ENCODE data around the gene SAMHD1.
A peak's percentile ranks its signal among the peaks of the same experiment; 100 is the strongest.
"Not testable (repeated sequence)": the region's sequence is repeated elsewhere in the genome, so short reads cannot be mapped to it uniquely, and the experiment has no call there.

SAMHD1 gene

DNA sequence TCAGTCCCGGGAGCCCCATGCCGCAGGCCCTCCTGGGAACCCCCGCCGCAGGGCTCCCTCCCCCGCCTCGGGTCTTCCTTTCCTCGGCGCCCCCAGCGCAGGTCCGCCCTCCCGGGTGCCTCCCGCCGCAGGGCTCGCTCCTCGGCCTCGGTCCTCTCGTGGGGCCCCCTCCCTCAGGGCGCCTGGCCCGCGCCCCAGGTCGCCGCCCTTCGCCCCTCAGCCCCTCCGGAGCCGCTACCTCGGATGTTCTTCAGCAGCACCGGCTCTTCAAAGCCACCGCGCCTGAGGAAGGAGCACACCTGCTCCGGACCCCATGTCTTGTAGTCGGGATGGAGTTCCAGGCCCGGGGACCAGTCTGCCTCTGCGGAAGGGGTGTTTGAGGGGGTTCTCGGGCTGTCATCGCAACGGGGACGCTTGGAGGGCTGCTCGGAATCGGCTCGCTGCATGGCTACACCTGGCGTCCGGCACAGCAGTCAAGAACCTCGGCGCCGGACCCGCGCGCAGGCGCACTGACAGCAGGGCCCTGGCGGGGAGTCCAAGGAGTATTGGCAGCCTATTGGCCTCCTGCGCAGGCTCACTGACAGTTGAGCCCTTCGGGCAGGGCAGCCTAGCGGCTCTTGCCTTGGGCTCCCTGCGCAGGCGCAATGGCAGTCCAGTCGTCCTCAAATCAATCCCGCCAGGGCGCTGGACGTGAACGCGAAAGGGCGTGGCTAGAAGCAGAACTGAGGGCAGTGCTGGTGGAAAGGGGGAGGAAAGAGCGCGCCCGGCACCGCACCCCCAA, at the start of gene SAMHD1:
SAMHD1 (minus strand) TSS at position 511 of the 781 bp plus-strand sequence; CDS start at position 446, 65 bp downstream.
- peak; percentile 63 to 90 (median 70) for DNase-seq (ENCODE audit: low read depth in 4 of 4, low spot score in 1 of 4)

DNA sequence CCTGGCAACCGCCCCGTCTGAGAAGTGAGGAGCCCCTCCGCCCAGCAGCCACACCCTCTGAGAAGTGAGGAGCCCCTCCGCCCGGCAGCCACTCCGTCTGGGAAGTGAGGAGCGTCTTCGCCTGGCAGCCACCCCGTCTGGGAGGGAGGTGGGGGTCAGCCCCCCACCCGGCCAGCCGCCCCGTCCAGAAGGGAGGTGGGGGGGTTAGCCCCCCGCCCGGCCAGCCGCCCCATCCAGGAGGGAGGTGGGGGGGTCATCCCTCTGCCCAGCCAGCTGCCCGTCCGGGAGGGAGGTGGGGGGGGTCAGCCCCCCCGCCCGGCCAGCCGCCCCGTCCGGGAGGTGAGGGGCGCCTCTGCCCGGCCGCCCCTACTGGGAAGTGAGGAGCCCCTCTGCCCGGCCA, 48.7 kb upstream of the SAMHD1 start:
- DNase-seq (ENCODE audit: low read depth in 4 of 4, low spot score in 1 of 4): not testable (repeated sequence)

DNA sequence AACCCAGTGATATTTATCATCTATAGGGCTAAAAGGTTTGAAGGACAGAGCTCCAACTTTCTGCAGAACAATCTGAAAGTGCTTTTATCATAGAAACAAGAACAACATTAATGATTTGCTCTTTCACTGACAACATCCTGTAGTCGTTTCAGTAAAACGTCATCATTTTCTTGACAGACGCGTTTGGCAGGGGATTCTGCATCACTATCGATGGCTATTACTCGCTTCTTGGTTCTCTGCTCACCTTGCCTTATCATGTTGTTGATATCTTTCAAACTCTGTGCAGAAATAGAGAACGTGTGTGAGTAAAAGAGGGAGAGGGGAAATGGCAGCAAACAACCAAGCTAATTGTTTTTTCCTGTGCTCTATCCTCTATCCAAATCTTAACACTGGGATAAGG, 47.1 kb upstream of the SAMHD1 start:
- DNase-seq (ENCODE audit: low read depth in 4 of 4, low spot score in 1 of 4): no peak

DNA sequence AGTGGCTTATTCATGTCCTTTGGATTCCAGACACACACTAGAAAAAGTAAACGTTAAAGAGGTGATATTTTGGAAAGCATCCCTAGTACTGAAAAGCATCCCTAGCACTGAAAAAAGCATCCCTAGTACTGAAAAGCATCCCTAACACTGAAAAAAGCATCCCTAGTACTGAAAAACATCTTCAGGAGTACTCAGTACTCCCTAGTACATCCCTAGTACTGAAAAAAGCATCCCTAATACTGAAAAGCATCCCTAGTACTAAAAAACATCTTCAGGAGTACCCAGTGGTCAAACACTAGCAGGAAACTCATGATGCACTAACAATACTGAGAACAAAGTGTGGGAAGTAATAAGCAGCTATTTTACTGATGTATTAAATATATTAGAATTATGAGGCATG, 45.6 kb upstream of the SAMHD1 start:
- no peak for DNase-seq (ENCODE audit: low read depth in 4 of 4, low spot score in 1 of 4)

DNA sequence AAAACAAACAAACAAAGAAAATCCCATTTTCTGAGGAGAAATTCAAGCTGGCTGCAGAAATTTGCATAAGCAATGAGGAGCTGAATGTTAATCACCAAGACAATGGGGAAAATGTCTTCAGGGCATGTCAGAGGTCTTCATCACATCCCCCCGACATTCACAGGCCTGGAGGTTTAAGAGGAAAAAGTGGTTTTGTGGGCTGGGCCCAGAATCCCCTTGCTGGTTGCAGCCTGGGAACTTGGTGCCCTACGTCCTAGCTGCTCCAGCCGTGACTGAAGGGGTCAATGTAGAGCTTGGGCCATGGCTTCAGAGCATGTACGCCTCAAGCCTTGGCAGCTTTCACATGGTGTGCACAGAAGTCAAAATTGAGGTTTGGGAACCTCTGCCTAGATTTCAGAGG, 42.7 kb upstream of the SAMHD1 start:
- not testable (repeated sequence) for DNase-seq (ENCODE audit: low read depth in 4 of 4, low spot score in 1 of 4)

DNA sequence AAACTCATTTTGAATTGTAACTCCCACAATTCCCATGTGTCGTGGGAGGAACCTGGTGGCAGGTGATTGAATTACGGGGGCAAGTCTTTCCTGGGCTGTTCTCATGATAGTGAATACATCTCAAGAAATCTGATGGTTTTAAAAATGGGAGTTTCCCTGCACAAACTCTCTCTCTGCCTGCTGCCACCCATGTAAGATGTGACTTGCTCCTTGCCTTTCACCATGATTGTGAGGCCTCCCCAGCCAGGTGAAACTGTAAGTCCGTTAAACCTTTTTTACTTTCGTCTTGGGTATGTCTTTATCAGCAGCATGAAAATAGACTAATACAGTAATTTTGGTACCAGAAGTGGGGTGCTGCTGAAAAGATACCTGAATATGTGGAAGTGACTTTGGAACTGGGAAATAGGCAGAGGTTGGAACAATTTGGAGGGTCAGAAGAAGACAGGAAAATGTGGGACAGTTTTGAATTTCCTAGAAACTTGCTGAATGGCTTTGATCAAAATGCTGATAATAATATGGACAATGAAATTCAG, 41.4 kb upstream of the SAMHD1 start:
- DNase-seq (ENCODE audit: low read depth in 4 of 4, low spot score in 1 of 4): no peak

DNA sequence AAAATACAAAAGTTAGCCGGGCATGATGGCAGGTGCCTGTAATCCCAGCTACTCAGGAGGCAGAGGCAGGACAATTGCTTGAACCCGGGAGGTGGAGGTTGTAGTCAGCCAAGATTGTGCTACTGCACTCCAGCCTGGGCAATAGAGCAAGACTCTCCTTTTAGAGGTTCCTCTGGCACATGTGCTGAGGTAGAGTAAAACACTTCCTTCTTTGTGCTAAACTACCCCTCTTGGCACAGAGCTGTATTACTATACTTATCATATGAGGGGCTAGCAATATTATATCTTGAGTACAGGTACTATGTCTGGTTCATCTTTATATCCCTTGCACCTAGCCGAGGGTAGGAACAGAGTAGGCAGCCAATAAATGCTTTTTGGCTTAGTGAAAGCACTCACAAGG, 40.2 kb upstream of the SAMHD1 start:
- DNase-seq (ENCODE audit: low read depth in 4 of 4, low spot score in 1 of 4): no peak

DNA sequence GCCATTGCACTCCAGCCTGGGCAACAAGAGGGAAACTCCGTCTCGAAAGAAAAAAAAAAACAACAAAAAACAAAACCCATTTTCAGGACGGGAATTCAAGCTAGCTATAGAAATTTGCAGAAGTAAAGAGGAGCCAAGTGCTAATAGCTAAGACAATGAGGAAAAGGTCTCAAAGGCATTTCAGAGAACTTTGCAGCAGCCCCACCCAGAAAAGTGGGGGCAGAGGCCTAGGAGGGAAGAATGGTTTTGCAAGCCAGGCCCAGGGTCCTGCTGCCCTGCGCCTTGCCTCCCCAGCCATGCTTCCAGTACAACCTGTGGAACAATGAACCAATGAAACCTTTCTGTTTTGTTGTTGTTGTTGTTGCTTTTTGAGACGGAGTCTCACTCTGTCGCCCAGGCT, 38.3 kb upstream of the SAMHD1 start:
- DNase-seq (ENCODE audit: low read depth in 4 of 4, low spot score in 1 of 4): no peak

DNA sequence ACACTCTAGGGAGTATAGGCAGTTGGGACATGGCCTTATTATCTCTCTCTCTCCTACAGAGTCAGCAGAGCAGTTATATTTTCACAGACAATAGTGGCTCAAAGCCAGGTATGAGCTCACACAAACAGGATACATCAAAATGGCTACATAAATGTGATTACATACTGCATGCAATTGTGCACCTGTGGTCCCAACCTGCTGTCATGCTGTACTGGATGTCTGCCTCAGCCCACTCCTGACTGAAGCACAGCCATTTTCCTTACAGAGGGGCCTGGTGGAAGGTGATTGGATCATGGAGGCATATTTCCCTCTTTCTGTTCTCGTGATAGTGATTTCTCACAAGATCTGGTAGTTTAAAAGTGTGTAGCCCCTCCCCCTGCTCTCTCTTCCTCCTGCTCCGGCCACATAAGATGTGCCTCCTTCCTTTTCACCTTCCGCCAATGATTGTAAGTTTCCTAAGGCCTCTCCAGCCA, 37.0 kb upstream of the SAMHD1 start:
- no peak for DNase-seq (ENCODE audit: low read depth in 4 of 4, low spot score in 1 of 4)

DNA sequence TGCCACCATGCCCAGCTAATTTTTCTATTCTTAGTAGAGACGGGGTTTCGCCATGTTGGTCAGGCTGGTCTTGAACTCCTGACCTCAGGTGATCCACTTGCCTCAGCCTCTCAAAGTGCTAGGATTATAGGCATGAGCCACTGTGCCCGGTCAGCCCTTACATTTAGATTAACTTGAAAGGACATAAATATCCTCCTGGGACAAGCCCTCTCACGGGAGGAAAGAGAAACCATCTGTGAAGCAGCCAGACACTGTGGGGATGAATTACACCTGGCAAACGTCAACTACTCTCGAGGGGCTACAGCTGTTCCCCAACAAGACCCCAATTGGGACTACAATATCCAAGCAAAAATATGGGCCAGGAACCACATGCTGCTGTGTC, 32.7 kb upstream of the SAMHD1 start:
- no peak for DNase-seq (ENCODE audit: low read depth in 4 of 4, low spot score in 1 of 4)

DNA sequence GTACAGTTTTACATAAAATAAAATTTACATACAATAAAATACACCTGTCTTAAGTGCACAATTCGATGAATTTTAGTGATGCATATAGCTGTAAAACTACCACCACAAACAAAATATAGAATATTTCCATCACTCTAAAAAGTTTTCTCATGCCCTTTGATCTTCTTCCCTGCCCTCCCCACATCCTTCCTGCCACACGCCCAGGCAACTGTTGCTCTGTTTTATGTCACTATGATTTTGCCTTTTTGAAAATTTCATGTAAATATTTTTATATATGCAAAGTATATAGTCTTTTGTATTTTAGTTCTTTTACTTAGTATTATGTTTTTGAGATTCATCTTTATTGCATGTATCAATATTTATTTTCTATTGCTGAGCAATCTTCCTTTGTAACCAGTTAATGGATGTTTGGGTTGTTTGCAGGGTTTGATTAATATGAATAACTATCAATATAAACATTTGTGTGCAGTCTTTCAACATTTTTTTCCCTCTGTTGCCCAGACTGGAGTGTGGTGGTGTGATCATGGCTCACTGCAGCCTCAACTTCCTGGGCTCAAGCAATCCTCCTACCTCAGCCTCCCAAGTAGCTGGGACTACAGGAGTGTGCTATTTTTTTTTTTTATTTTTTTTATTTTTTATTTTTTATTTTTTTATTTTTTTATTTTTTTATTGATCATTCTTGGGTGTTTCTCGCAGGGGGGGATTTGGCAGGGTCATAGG, 23.8 kb upstream of the SAMHD1 start:
- no peak for DNase-seq (ENCODE audit: low read depth in 4 of 4, low spot score in 1 of 4)

DNA sequence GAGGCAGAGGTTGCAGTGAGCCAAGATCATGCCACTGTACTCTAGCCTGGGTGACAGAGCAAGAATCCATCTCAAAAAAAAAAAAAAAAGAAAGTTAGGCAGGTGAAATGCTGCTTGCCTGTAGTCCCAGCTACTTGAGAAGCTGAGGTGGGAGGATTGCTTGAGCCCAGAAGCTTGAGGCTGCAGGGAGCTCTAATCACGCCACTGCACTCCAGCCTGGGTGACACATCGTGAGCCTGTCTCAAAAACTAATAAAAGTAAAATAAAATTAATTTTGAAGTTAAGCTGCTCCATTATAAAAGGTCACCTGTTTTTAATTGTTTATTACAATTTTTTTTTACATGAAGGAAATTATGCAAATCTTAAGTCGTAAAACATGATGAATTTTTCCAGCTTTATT, 23.2 kb upstream of the SAMHD1 start:
- DNase-seq (ENCODE audit: low read depth in 4 of 4, low spot score in 1 of 4): no peak

DNA sequence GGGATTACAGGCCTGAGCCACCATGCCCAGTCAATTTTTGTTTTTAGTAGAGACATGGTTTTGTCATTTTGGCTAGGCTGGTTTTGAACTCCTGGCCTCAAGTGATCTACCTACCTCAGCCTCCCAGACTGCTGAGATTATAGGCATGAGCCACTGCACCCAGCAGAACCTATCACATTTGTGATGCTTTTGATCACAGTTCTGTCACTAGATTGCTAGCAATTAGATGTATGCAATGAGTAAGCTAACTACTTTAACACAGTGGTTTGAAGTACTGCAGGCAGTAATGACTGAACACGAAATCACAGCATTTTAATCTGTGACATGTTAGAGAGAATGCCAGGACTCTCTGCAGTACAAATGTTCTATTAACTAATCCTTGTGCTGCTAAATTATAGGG, 19.6 kb upstream of the SAMHD1 start:
- DNase-seq (ENCODE audit: low read depth in 4 of 4, low spot score in 1 of 4): no peak

DNA sequence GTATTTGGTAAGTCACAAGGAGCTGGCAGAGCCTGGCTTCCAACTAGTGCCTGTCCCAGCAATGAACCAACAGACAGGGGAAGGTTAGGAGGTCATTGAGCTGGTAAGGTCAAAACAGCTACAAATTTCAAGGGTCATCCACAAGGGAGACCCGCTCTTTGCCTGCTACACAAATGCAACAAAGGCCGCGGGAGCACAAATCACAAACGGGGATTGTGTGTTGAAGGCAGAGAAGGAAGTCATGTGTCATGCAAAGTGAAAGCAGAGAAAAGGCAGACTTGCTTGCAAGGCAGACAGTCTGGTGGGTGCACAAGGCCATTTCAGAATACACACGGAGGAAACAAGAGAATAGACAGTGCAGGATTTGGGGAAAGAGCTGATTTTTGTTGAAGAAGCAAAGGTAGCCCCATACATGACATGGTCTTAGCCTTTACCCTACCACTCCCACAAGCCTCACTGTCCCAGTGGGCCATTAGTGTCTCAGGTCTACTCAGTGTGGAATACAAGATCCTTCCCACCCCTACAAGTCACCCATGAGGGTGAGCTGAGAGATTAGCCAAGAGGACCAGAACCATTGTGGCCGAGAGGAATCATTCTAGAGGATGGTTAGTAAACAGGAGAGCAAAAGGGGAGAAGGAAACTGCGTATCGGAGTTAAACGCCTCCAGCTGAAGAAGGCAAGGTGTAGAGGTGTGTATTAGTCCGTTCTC, 18.1 kb upstream of the SAMHD1 start:
- no peak for DNase-seq (ENCODE audit: low read depth in 4 of 4, low spot score in 1 of 4)

DNA sequence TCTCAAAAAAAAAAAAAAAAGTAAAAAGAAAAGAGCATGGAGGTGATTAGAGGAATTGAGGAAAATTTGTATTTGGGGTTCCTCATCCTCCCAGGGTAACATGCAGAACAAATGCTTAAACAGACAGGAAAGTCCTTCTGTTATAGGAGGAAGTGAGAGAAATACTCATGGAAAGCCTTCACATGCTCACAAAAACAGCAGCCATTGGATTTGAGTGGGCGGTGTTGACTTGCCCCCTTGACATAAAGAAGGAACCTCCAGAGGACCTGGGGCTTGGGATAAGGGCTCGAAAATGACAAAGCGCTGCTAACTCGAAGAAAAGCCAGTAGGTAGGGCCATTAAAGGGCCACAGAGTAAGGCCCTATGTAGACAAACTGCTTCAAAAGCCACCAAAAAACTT, 17.5 kb upstream of the SAMHD1 start:
- no peak for DNase-seq (ENCODE audit: low read depth in 4 of 4, low spot score in 1 of 4)

DNA sequence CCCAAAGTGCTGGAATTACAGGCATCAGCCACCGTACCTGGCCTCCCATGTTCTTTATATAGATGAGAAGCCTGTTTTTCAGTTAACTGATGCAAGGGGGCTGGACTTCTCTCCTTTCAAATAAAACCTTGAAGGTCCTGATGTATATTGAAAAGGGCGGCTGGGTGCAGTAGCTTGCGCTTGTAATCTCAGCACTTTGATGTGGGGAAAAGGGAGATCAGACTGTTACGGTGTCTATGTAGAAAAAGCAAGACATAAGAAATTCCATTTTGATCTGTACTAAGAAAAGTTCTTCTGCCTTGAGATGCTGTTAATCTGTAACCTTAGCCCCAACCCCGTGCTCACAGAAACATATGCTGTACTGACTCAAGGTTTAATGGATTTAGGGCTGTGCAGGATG, 16.1 kb upstream of the SAMHD1 start:
- no peak for DNase-seq (ENCODE audit: low read depth in 4 of 4, low spot score in 1 of 4)

DNA sequence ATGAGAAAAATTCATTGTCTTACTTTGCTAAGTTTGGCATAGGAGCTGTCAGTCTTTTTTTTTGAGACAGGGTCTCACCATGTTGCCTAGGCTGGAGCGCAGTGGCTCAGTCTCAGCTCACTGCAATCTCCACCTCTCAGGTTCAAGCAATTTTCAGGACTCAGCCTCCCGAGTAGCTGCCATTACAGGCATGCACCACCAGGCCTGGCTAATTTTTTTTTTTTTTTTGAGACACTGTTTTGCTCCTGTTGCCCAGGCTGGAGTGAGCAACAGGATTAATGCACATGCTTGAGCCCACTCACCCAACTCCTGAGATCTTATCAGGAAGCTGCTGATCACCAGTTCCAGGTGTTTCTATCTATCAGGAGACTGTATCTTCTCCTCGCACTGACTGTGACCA, 15.5 kb upstream of the SAMHD1 start:
- DNase-seq (ENCODE audit: low read depth in 4 of 4, low spot score in 1 of 4): not testable (repeated sequence)

DNA sequence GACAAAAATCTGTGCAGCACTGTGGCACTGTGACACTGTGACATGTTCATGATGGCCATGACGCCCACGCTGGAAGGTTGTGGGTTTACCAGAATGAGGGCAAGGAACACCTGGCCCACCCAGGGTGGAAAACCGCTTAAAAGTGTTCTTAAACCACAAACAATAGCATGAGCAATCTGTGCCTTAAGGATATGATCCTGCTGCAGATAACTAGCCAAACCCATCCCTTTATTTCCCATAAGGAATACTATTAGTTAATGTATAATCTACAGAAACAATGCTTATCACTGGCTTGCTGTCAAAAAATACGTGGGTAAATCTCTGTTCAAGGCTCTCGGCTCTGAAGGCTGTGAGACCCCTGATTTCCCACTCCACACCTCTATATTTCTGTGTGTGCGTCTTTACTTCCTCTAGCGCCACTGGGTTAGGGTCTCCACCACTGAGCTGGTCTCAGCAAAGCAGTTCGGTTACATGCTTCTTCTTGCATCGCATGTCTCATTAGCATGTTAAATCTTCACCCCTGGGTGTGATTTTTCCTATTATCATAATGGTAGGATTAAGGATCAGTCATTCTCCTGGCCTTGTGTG, 10.9 kb upstream of the SAMHD1 start:
- DNase-seq (ENCODE audit: low read depth in 4 of 4, low spot score in 1 of 4): not testable (repeated sequence)

DNA sequence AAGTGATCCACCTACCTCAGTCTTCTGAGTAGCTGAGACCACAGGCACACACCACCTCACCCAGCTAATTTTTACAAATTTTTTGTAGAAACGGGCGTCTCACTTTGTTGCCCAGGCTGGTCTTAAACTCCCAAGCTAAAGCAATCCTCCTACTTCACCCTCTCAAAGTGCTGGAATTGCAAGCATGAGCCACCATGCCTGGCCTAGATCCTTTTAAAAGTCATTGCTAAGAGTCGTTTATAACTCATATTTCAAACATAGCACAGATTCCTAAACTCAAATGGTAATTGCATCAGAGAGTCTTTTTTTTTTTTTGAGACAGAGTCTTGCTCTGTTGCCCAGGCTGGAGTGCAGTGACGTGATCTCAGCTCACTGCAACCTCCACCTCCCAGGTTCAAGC, 7.7 kb upstream of the SAMHD1 start:
- no peak for DNase-seq (ENCODE audit: low read depth in 4 of 4, low spot score in 1 of 4)

DNA sequence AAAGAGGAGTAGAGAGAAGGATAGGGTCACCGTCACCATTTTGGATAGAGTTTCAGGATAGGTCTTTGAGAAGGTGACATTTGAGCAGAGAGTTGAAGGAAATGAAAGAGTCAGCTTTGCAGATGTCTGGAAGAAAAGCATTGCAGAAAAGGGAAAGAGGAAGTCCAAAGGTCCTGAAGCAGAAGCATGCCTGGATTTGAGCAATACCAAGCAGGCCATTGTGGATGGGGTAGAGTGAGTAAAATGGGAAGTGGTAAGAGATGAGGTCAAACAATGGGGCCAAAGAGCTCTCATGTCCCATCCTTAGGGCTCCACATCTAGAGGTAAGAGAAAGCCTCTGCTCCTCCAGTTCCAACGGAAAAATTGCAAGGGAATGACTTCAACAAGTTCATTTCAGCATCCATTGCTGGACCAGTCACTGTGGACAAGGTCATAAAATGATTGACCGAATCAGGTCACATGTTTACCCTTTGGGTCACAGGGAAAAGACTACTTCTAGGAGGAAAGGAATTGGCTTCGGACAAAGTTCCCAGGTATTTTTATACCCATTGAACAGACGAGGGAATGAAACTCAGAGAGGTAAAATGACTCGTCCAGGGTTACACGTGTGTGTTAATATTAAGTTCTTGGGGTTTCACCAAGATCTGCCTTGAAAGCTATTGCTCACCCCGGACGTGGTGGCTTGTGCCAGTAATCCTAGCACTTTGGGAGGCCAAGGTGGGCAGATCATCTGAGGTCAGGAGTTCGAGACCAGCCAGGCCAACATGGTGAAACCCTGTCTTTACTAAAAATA, 6.6 kb upstream of the SAMHD1 start:
- no peak for DNase-seq (ENCODE audit: low read depth in 4 of 4, low spot score in 1 of 4)

DNA sequence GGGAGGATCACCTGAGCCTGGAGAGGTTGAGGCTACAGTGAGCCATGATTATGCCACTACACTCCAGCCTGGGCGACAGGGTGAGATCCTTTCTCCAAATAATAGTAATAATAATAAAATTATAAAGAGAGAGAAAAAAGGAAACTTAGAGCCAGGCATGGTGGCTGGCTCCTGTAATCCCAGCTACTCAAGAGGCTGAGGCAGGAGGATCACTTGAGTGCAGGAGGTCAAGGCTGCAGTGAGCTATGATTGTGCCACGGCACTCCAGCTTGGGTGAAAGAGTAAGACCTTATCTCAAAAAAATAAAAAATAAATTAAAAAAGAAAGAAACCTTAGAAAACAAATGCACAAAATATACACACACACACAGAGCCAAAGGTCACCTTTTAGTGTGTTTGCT, 5.2 kb upstream of the SAMHD1 start:
- DNase-seq (ENCODE audit: low read depth in 4 of 4, low spot score in 1 of 4): no peak
